ENCODE data around the gene FYB1.

Gene FYB1

GRCh38 chr5:39079147-39079546 is 140.2 kb downstream of the FYB1 start:
- no peak for TF ChIP-seq MAX (IDR thresholded peaks at IDR 0.05)
- no peak for TF ChIP-seq EGR1 (IDR thresholded peaks at IDR 0.05)
- no peak for TF ChIP-seq FOXM1 (IDR thresholded peaks at IDR 0.05; ENCODE audit: borderline replicate concordance, low read depth)
- TF ChIP-seq REST (IDR thresholded peaks at IDR 0.05; ENCODE audit: low read depth), result no peak
- TF ChIP-seq CREB1 (IDR thresholded peaks at IDR 0.05; ENCODE audit: low read depth), result no peak

GRCh38 chr5:39076757-39077728 is 142.3 kb downstream of the FYB1 start:
- TF ChIP-seq USF1 (IDR thresholded peaks at IDR 0.05) (no peak), TCF12 (IDR thresholded peaks at IDR 0.05; ENCODE audit: low read depth) (no peak), ZBTB7A (IDR thresholded peaks at IDR 0.05; ENCODE audit: low read depth) (no peak), MAX (IDR thresholded peaks at IDR 0.05) (no peak), FOXM1 (IDR thresholded peaks at IDR 0.05; ENCODE audit: borderline replicate concordance, low read depth) (no peak), EP300 (IDR thresholded peaks at IDR 0.05; ENCODE audit: borderline replicate concordance) (no peak), TEAD4 (IDR thresholded peaks at IDR 0.05) (no peak), REST (IDR thresholded peaks at IDR 0.05; ENCODE audit: low read depth) (no peak), CEBPB (IDR thresholded peaks at IDR 0.05) (no peak), CREB1 (IDR thresholded peaks at IDR 0.05; ENCODE audit: low read depth) (no peak), RAD21 (IDR thresholded peaks at IDR 0.05; ENCODE audit: low read depth) (no peak), TAF1 (IDR thresholded peaks at IDR 0.05; ENCODE audit: low read depth) (no peak), EGR1 (IDR thresholded peaks at IDR 0.05) (no peak), YY1 (IDR thresholded peaks at IDR 0.05; ENCODE audit: low read depth) (no peak), NFIC (IDR thresholded peaks at IDR 0.05) (no peak)

- TF ChIP-seq USF1 (IDR thresholded peaks at IDR 0.05) (no peak), MAX (IDR thresholded peaks at IDR 0.05) (no peak), TAF1 (IDR thresholded peaks at IDR 0.05; ENCODE audit: low read depth) (no peak), TEAD4 (IDR thresholded peaks at IDR 0.05) (no peak), ZBTB7A (IDR thresholded peaks at IDR 0.05; ENCODE audit: low read depth) (no peak), YY1 (IDR thresholded peaks at IDR 0.05; ENCODE audit: low read depth) (no peak), NFIC (IDR thresholded peaks at IDR 0.05) (no peak), EP300 (IDR thresholded peaks at IDR 0.05; ENCODE audit: borderline replicate concordance) (no peak), RAD21 (IDR thresholded peaks at IDR 0.05; ENCODE audit: low read depth) (no peak), REST (IDR thresholded peaks at IDR 0.05; ENCODE audit: low read depth) (no peak), FOXM1 (IDR thresholded peaks at IDR 0.05; ENCODE audit: borderline replicate concordance, low read depth) (no peak), TCF12 (IDR thresholded peaks at IDR 0.05; ENCODE audit: low read depth) (no peak), EGR1 (IDR thresholded peaks at IDR 0.05) (no peak), CEBPB (IDR thresholded peaks at IDR 0.05) (no peak), CREB1 (IDR thresholded peaks at IDR 0.05; ENCODE audit: low read depth) (no peak)
Measured at GRCh38 chr5:39076101-39076756, 143.1 kb downstream of the FYB1 start.

All from Ishikawa (cell line).